KMS-11 (cell line): ENCODE results near the gene KIF1C.

Source experiments
- H2AFZ ChIP-seq: fragments of 200-600 bp; sonication (generic); 2 replicates; pipeline ENCODE4 v1.6.1; 2016; ENCODE audit warnings: antibody characterized with exemption, mixed run types, low read depth
- H3K27ac ChIP-seq: fragments of 200-600 bp; sonication (generic); 2 replicates; pipeline ENCODE4 v1.6.1; 2016; ENCODE audit warnings: mild to moderate bottlenecking, mixed run types
- H3K27me3 ChIP-seq: fragments of 200-600 bp; sonication (generic); 2 replicates; pipeline ENCODE4 v1.6.1; 2017; ENCODE audit warnings: mild to moderate bottlenecking, low read depth, mixed run types, moderate library complexity; ENCODE audit not compliant: insufficient read depth
- H3K36me3 ChIP-seq: fragments of 200-600 bp; sonication (generic); 2 replicates; pipeline ENCODE4 v1.6.1; 2017; ENCODE audit warnings: mild to moderate bottlenecking, mixed run types; ENCODE audit not compliant: insufficient read depth
- H3K4me1 ChIP-seq: fragments of 200-600 bp; sonication (generic); 2 replicates; pipeline ENCODE4 v1.6.1; 2016; ENCODE audit warnings: mild to moderate bottlenecking, low read depth, mixed run types; ENCODE audit not compliant: poor library complexity, severe bottlenecking
- H3K4me2 ChIP-seq: fragments of 200-600 bp; sonication (generic); 2 replicates; pipeline ENCODE4 v1.7.0; 2016; ENCODE audit warnings: mild to moderate bottlenecking, mixed run types
- H3K4me3 ChIP-seq: fragments of 200-600 bp; sonication (generic); IDR thresholded peaks from 2 replicates; pipeline ENCODE4 v1.6.1; 2017; ENCODE audit warnings: low read depth, low read length, mixed read lengths; ENCODE audit not compliant: insufficient read depth
- H3K79me2 ChIP-seq: fragments of 200-600 bp; sonication (generic); 2 replicates; pipeline ENCODE4 v1.6.1; 2016; ENCODE audit warnings: low read depth, mixed run types; ENCODE audit not compliant: insufficient read depth
- H3K9ac ChIP-seq: fragments of 200-600 bp; sonication (generic); 2 replicates; pipeline ENCODE4 v1.6.1; 2016; ENCODE audit warnings: mild to moderate bottlenecking, mixed run types
- H4K20me1 ChIP-seq: fragments of 200-600 bp; sonication (generic); 2 replicates; pipeline ENCODE4 v1.6.1; 2016; ENCODE audit warnings: mild to moderate bottlenecking, mixed run types; ENCODE audit not compliant: insufficient read depth
- CTCF ChIP-seq: fragments of 200-600 bp; sonication (generic); conservative IDR thresholded peaks from 2 replicates; pipeline ENCODE4 v1.6.1; 2017; ENCODE audit warnings: low read depth, mild to moderate bottlenecking, antibody characterized with exemption, low read length, moderate library complexity, mixed read lengths

The KIF1C gene

GRCh38 chr17:4955091-4955490 lies 42.7 kb upstream of the KIF1C start:
- Histone ChIP-seq H3K79me2 (no peaks in the 10 kb centered on the region), H3K4me3 (no peak overlapping the region), H3K4me1 (no peaks in the 10 kb centered on the region), H3K27me3 (no peaks in the 10 kb centered on the region), H3K36me3 (no peaks in the 10 kb centered on the region), H3K9ac (no peak overlapping the region), H2AFZ (no peak overlapping the region), H4K20me1 (no peaks in the 10 kb centered on the region), H3K27ac (no peak overlapping the region), H3K4me2 (no peak overlapping the region)
- TF ChIP-seq CTCF: no peak

GRCh38 chr17:4956493-4957061 lies 41.2 kb upstream of the KIF1C start:
- H3K27ac ChIP-seq: no peak overlapping the region
- H3K4me3 ChIP-seq: no peak overlapping the region
- H3K36me3 ChIP-seq: no peaks in the 10 kb centered on the region
- H4K20me1 ChIP-seq: no peaks in the 10 kb centered on the region
- no peaks in the 10 kb centered on the region for H3K4me1 ChIP-seq
- H3K9ac ChIP-seq: no peak overlapping the region
- no peak overlapping the region for H3K4me2 ChIP-seq
- no peaks in the 10 kb centered on the region for H3K79me2 ChIP-seq
- TF ChIP-seq CTCF: no peak
- H2AFZ ChIP-seq: no peak overlapping the region
- H3K27me3 ChIP-seq: no peaks in the 10 kb centered on the region

GRCh38 chr17:4958102-4958501 lies 39.6 kb upstream of the KIF1C start:
- H3K9ac ChIP-seq: no peak overlapping the region
- no peaks in the 10 kb centered on the region for H3K27me3 ChIP-seq
- H2AFZ ChIP-seq: no peak overlapping the region
- no peak overlapping the region for H3K4me2 ChIP-seq
- H3K36me3 ChIP-seq: no peaks in the 10 kb centered on the region
- H3K27ac ChIP-seq: no peak overlapping the region
- TF ChIP-seq CTCF: no peak
- no peaks in the 10 kb centered on the region for H4K20me1 ChIP-seq
- H3K4me3 ChIP-seq: no peak overlapping the region
- H3K79me2 ChIP-seq: no peaks in the 10 kb centered on the region
- H3K4me1 ChIP-seq: no peaks in the 10 kb centered on the region

GRCh38 chr17:4959261-4959965 lies 38.3 kb upstream of the KIF1C start:
- no peaks in the 10 kb centered on the region for H3K27me3 ChIP-seq
- no peak overlapping the region for H3K4me2 ChIP-seq
- no peak overlapping the region for H3K9ac ChIP-seq
- H3K4me3 ChIP-seq: no peak overlapping the region
- no peaks in the 10 kb centered on the region for H4K20me1 ChIP-seq
- H3K36me3 ChIP-seq: no peaks in the 10 kb centered on the region
- H2AFZ ChIP-seq: no peak overlapping the region
- H3K79me2 ChIP-seq: no peaks in the 10 kb centered on the region
- H3K27ac ChIP-seq: no peak overlapping the region
- H3K4me1 ChIP-seq: no peaks in the 10 kb centered on the region
- no peak for TF ChIP-seq CTCF
